Aorta (tissue), 5 donors: Measurements from ENCODE around the gene COX8C. TPM values are rescaled to one million over a fixed set of nuclear protein-coding genes. Genes with fewer than 3 reads are reported as not detected.
"Not testable (repeated sequence)": the region's sequence is repeated elsewhere in the genome, so short reads cannot be mapped to it uniquely, and the experiment has no call there.

ENCODE experiments used
- ATAC-seq: fragments of 200-7000 bp; cut with Tn5 transposase; one replicate; pipeline ENCODE4 v1.9.1; 2022; ENCODE audit warnings: moderate library complexity; ENCODE audit not compliant: low FRiP score
- DNase-seq, 2 donors: peaks; one replicate each; pipeline ENCODE4 v3.0.0-alpha.2; 2020
- H3K27ac ChIP-seq, 2 donors: one replicate each; pipeline ENCODE4 v1.5.1; 2013; ENCODE audit warnings: low read length in 2 of 2, mild to moderate bottlenecking in 2 of 2, moderate library complexity in 2 of 2, control low read depth in 1 of 2, inconsistent platforms in 1 of 2, low read depth in 1 of 2
- H3K27me3 ChIP-seq, 2 donors: one replicate each; pipeline ENCODE4 v1.6.1; 2013; ENCODE audit warnings: control low read depth in 1 of 2, low read length in 1 of 2, mild to moderate bottlenecking in 1 of 2, moderate library complexity in 1 of 2; ENCODE audit not compliant: insufficient read depth in 2 of 2, control insufficient read depth in 1 of 2
- H3K36me3 ChIP-seq, 2 donors: one replicate each; pipeline ENCODE4 v1.6.1; 2013; ENCODE audit warnings: control low read depth in 1 of 2, low read length in 1 of 2, mild to moderate bottlenecking in 1 of 2; ENCODE audit not compliant: insufficient read depth in 2 of 2, control insufficient read depth in 1 of 2
- H3K4me1 ChIP-seq, 2 donors: one replicate each; pipeline ENCODE4 v1.6.1; 2013; ENCODE audit warnings: low read length in 2 of 2, control low read depth in 1 of 2, mild to moderate bottlenecking in 1 of 2, moderate library complexity in 1 of 2; ENCODE audit not compliant: insufficient read depth in 2 of 2, control insufficient read depth in 1 of 2
- H3K4me3 ChIP-seq, 2 donors: one replicate each; pipeline ENCODE4 v1.5.1; 2013; ENCODE audit warnings: low read length in 2 of 2, control low read depth in 1 of 2, mild to moderate bottlenecking in 1 of 2
- H3K9me3 ChIP-seq: one replicate; pipeline ENCODE4 v1.6.1; 2013; ENCODE audit warnings: mild to moderate bottlenecking, low read length; ENCODE audit not compliant: control insufficient read depth
- WGBS, 2 donors: extraction: QIAGEN DNeasy Blood & Tissue Kit; methylation state at CpG; one replicate each; pipeline ENCODE4 v1.1.7; 2013; 5-methylcytosine and 5-hydroxymethylcytosine counted together
- intact Hi-C, 2 donors: fragments of 100-400 bp; cut with DNase I; formaldehyde crosslinking; loops; one replicate each; pipeline versions ENCODE4 v1.14.2 to v1.15.0; 2022
- polyA plus RNA-seq, 2 donors: library from polyadenylated mRNA; stranded (reverse); fragments of 200-250 nt; gene quantifications; one replicate each; pipeline ENCODE4 v1.2.3, GENCODE V29; 2013
- total RNA-seq, 2 donors: library from RNA; stranded (reverse); fragmentation: NEBNext Ultra II Directional; extraction: Animal tissue kit (Norgen Biotek cat#: 25700); gene quantifications; one replicate each; pipeline ENCODE4 v1.2.1, GENCODE V29; 2021
- donor health status: healthy with polysubstance abuse.
- donor health status: Bipolar disorder and iron deficiency.
- donor health status: DM: no; HTN: no; CAD: no.
- donor health status: DM: no; HTN: no; CAD: no.
- donor health status: DM: yes; HTN: yes; CAD: no.

Gene COX8C
- total and polyA plus RNA-seq, 4 donors, result not detected

DNA sequence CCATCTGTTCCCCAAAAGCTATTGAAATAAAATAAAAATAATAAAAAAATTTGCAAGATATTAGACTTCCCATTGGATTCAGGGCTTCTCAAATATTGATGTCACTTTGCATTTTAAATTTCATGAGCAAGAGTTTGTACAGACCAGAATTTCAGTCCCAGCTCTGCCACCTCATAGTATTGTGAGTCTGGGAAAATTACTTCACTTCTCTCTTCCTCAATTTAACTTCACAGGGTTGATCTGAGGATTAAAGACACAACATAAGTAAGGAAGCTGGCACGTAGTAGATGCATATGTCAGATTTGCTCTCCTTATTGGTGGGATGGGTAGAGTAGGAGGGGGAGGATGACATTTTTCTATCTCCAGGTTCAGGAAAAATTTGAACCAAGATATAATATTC is 32.8 kb downstream of the COX8C start:
- ATAC-seq, result no peak
- no peaks in the 10 kb centered on the region for H3K27me3 ChIP-seq
- intact Hi-C loops, result no loop called here

DNA sequence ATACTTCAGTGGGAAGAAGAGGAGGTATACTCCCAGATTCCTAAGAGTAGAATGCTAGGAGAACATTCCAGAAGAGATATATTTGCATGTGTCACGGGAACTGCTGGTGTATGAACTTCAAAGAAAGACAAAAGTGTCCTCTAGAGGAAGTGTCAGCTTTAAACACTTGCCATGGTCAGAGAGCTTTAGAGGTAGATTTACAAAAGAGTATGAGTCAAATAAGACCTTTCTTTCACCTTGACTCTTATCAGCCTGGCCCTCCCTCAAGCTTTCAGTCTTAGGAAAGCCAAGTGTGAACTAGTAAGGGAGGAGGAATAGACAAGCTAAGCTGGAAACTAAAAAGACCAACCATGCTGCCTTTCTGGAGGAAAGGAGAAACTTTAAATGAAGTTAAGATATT is 34.7 kb downstream of the COX8C start:
- H3K36me3 ChIP-seq, result no peaks in the 10 kb centered on the region
- no peaks in the 10 kb centered on the region for H3K9me3 ChIP-seq
- intact Hi-C loops, result no loop called here
- no peak overlapping the region for H3K27ac ChIP-seq
- no peak overlapping the region for H3K4me3 ChIP-seq
- H3K4me1 ChIP-seq, result no peaks in the 10 kb centered on the region
- 39 to 49% methylated on average over 1 of the region's 1 CpG for WGBS, 2 donors
- no peaks in the 10 kb centered on the region for H3K27me3 ChIP-seq
- no peak for ATAC-seq
- no peak for DNase-seq

More for the DNA sequence above, 32.8 kb downstream of the COX8C start:
- no peaks in the 10 kb centered on the region for H3K9me3 ChIP-seq
- H3K4me1 ChIP-seq, result no peaks in the 10 kb centered on the region
- WGBS, 2 donors, result 52 to 56% methylated on average over 1 of the region's 1 CpG
- no peaks in the 10 kb centered on the region for H3K36me3 ChIP-seq
- no peak for DNase-seq
- no peak overlapping the region for H3K4me3 ChIP-seq
- no peak overlapping the region for H3K27ac ChIP-seq

DNA sequence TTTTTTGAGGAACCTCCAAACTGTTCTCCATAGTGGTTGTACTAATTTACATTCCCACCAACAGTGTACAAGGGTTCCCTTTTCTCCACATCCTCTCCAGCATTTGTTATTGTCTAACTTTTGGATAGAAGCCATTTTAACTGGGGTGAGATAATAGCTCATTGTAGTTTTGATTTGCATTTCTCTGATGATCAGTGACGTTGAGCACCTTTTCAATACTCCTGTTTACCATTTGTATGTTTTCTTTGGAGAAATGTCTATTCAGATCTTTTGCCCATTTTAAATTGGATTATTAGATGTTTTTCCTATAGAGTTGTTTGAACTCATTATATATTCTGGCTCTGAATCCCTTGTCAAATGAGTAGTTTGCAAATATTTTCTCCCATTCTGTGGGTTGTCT is 37.3 kb downstream of the COX8C start:
- H3K27ac ChIP-seq, intact Hi-C loops, H3K27me3 ChIP-seq, ATAC-seq, H3K9me3 ChIP-seq, H3K36me3 ChIP-seq, H3K4me1 ChIP-seq, DNase-seq, H3K4me3 ChIP-seq: not testable (repeated sequence)
- 63 to 68% methylated on average over 1 of the region's 1 CpG for WGBS, 2 donors

DNA sequence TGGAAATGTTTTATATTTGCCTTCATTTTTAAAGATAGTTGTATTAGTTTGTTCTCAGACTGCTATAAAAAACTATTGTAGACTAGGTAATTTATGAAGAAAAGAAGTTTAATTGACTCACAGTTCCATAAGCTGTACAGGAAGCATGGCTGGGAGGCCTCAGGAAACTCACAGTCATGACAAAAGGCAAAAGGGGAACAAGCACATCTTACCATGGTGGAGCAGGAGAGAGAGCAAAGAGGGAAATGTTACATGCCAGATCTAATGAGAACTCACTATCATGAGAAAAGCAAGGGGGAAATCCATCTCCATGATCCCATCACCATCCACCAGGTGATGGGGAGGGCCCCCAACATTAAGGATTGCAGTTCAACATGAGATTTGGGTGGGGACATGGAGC is 48.2 kb downstream of the COX8C start:
- intact Hi-C loops, result no loop called here
- ATAC-seq (no peak), DNase-seq (no peak)
- Histone ChIP-seq H3K9me3 (no peaks in the 10 kb centered on the region), H3K27me3 (no peaks in the 10 kb centered on the region), H3K4me3 (no peak overlapping the region), H3K36me3 (no peaks in the 10 kb centered on the region), H3K27ac (no peak overlapping the region), H3K4me1 (no peaks in the 10 kb centered on the region)

DNA sequence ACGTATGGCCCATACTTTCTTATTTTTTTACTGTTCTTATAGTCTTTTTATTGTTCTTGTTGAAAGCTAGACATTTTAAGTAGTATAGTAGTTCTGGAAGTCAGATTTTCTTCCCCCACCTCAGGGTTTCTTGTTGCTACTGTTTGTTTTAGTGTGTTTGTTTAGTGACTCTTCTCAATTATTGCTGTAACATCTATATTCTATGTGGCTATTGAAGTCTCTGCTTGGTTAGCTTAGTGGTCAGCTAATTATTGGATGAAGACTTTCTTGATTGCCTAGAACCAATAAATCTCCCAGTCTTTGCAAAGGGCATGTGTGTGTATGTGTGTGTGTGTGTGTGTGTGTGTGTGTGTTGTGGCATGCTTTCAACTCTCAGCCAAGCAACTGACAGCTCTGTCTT is 49.5 kb downstream of the COX8C start:
- Histone ChIP-seq H3K9me3 (no peaks in the 10 kb centered on the region), H3K4me3 (no peak overlapping the region), H3K4me1 (no peaks in the 10 kb centered on the region), H3K27me3 (no peaks in the 10 kb centered on the region), H3K27ac (no peak overlapping the region), H3K36me3 (no peaks in the 10 kb centered on the region)
- intact Hi-C loops, result no loop called here
- 79 to 83% methylated on average over 1 of the region's 1 CpG for WGBS, 2 donors
- DNase-seq (no peak), ATAC-seq (no peak)

Other genes starting within 250 kb of the COX8C start
- 10 to 100 TPM; 50.8 to 69.5 TPM for gene ITPK1, start 231.3 kb upstream of the COX8C start, total RNA-seq
- 10 to 100 TPM; 39.7 to 57.5 TPM for gene ITPK1, start 231.3 kb upstream of the COX8C start, polyA plus RNA-seq
- gene MOAP1, start 162.3 kb upstream of the COX8C start, total RNA-seq, result 10 to 100 TPM; 22.0 to 22.8 TPM
- gene MOAP1, start 162.3 kb upstream of the COX8C start, polyA plus RNA-seq, result 10 to 100 TPM; 37.6 to 38.7 TPM
- 10 to 100 TPM; 12.7 to 13.7 TPM for gene LYSET, start 161.9 kb upstream of the COX8C start, total RNA-seq
- 10 to 100 TPM; 17.1 to 42.2 TPM for gene LYSET, start 161.9 kb upstream of the COX8C start, polyA plus RNA-seq
- 1 to 10 TPM; 4.9 to 7.4 TPM for gene GON7, start 140.1 kb upstream of the COX8C start, total RNA-seq
- 10 to 100 TPM; 12.5 to 17.3 TPM for gene GON7, start 140.1 kb upstream of the COX8C start, polyA plus RNA-seq
- gene UBR7, start 139.9 kb upstream of the COX8C start, total RNA-seq, result 10 to 100 TPM; 15.7 to 18.0 TPM
- 10 to 100 TPM; 14.7 to 18.5 TPM for gene UBR7, start 139.9 kb upstream of the COX8C start, polyA plus RNA-seq
- 10 to 100 TPM; 39.6 to 51.2 TPM for gene BTBD7, start 14.1 kb upstream of the COX8C start, total RNA-seq
- gene BTBD7, start 14.1 kb upstream of the COX8C start, polyA plus RNA-seq, result 1 to 10 TPM; 7.4 to 8.5 TPM
- under 1 TPM; 0.16 to 0.21 TPM for gene UNC79, start 83.8 kb downstream of the COX8C start, total RNA-seq
- gene UNC79, start 83.8 kb downstream of the COX8C start, polyA plus RNA-seq, result under 1 TPM in 1 of 2 donors, not detected in 1; 0.05 TPM